LNCAP (cell line): ENCODE data around the gene LMAN2.

Experiments
- TF ChIP-seq, protein P1 (sequence below): fragments of 450-650 bp; IDR thresholded peaks from 2 replicates; pipeline ENCODE4 v1.5.1; 2017; ENCODE audit warnings: mild to moderate bottlenecking

The LMAN2 gene

DNA sequence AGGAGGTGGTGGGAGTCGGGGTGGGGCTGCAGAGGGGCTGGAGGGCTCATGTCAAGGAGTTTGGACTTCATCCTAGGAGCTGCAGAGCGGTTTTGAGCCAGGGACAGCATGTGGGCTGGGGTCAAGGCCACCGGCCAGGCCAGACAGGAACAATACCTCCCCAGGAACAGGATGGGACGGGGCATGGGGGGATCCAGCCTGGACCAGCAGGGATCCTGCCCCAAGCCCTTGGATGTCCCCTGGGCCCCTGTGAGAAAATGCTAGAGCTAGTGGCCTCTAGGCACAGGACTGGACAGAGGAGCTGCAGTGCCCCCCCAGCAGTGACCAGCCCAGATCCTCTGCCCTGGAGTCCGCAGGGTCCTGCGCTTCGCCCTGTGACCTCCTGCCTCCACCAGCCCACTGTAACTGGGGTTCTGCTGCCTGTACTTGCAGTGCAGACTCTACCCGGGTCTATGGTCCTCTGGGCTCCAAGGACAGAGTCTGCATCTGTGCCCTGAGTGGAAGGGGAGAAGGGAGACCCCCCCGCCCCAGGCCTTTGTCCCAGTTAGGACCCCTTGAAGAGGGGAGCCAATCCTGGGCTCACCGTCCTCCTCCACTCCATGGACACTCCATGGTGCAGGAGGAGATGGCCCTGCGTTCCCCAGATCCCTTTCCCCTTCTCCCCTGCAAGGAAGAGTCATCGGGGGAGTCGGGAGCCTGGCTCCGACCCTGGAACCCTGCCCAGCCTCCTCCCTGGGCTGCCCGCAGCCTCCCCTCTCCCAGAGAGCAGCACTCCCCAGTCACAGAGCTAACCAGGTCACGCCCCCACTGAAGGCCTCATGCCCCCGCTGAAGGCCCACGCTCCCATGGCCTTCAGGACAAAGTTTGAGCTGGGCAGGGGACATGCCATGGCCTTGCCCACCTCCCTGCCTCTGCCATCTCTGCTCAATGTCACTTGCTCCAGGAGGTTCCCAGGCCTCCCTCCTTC is 36.8 kb downstream of the LMAN2 start:
- TF ChIP-seq, protein P1, sequence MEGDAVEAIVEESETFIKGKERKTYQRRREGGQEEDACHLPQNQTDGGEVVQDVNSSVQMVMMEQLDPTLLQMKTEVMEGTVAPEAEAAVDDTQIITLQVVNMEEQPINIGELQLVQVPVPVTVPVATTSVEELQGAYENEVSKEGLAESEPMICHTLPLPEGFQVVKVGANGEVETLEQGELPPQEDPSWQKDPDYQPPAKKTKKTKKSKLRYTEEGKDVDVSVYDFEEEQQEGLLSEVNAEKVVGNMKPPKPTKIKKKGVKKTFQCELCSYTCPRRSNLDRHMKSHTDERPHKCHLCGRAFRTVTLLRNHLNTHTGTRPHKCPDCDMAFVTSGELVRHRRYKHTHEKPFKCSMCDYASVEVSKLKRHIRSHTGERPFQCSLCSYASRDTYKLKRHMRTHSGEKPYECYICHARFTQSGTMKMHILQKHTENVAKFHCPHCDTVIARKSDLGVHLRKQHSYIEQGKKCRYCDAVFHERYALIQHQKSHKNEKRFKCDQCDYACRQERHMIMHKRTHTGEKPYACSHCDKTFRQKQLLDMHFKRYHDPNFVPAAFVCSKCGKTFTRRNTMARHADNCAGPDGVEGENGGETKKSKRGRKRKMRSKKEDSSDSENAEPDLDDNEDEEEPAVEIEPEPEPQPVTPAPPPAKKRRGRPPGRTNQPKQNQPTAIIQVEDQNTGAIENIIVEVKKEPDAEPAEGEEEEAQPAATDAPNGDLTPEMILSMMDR = no peak

DNA sequence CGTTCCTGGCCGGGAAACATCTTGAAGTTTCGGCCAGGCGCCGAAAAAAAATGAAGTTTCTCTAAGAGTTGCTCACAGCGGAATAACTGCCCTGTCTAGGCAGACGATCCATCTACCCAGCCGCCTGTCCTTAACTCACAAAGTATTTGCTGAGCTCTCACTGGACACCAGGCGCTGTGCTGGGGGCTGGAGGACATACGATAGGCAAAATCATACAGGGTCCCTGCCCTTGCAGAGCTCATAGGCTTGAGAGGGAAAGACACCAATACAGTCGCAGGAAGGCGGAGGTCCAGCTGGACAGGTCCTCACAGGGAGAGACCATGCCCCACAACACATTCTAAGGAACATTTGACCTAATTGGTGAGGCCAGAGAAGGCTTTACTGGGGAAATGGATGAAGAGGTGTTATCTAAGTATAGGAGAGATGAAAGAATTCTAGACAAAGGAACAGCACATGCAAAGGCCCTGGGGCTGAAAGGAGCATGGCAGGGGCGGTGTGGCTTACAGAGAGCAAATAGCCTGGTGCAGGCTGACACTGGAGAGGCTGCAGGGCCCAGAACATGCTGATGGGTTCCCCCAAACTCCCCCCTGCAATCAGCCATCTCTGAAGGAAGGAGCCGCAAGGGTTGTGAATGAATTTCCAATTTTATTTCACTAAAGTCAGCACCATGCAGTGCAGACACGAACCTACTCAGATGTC is 37.8 kb downstream of the LMAN2 start:
- TF ChIP-seq, protein P1 = no peak

- TF ChIP-seq, protein P1 = no peak
Observed at GRCh38 chr5:177312649-177313181, 38.8 kb downstream of the LMAN2 start.

DNA sequence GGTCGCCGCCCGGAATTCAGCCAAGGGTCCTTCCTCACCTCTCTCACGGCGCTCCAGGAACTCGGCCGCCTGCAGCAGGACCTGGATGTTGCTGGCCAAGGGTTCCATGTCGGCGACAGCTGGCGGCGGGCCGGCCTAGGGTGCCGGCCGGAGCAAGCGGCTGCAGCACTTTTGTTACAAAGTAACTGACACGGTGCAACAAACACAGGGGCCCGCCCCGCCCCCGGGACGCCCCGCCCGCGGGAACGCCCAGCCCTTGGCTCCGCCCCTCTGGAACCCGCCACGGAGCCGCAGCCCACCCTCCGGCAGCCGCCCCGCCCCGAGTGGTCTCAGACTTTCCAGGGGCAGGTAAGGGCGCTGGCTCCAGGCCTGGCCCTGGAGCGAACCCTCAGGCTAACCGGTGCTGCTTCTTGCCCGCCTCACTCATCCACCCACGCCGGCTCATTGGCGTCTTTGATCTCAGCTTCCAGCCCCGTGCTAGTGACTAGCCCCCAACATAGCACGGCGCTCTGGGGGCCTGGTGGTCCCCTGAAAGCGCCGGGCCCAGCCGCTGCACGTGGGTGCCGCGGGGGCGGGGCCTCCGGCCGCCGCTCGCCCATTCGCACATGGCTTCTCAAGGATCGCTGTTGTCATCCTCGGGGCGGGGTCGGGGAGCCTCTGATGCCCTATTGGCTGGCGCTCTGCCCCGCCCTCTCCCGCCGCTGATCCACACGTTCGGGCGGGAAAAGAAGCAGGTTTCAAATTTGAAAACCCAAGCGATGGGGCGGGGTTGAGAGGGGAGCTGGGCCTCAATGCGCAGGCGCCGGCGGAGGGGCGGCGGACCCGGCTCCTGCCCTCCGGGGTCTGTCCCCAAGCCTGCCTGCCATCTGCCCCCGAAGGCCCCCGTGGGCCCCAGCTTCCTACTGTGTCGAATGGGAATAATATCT is 39.5 kb downstream of the LMAN2 start, which contains the start of gene MXD3:
Gene MXD3, minus strand, starts transcription at position 176 of the 926 bp plus-strand sequence. Its CDS starts 68 bp downstream, at position 108.
- TF ChIP-seq, protein P1 = no peak

DNA sequence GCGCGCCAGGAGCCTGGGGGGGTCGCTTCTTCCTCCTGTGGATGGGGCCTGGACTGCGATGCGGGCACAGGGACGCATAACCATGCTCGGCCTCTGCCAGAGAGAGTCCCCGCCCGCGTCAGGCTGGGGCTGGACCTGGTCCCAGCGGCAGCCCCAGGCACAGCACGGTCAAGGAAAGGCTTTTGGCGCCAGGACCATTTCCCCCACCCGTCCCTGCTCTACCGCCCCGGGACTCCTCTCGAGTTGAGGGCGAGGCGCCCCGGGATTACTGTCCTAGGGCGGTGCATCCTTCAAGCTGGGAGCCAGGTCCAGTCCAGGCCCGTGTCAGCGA is 40.1 kb downstream of the LMAN2 start:
- TF ChIP-seq, protein P1 = no peak

DNA sequence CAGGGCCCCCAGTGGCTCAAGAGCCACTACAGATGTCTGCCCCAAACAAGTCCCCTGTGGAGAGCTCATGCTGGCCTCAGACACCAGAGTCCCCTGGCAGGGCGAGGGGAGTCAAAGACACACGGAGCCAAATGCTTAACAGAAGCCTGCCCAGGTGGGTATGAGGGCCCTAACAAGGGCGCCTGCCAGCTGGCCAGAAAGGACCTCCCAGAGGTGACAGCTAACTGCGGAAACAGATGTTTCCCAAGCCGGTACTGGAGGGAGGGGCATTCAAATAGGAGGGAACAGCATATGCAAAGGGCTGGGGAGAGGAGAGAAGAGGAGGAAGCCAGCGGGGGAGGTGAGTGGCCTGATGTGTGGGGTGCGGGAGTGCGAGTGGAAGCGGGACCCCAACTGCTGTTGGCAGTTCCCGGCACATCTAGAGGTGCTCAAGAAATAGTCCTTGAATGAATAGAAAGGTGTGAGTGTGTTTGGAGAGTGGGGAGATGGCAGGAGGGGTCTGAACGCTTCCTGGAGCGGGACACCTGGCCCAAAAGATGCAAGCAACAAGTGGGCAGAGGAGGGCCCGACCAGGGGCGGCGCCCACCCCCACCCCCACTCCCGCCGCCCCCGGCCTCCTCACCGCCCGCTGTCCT is 40.6 kb downstream of the LMAN2 start:
- TF ChIP-seq, protein P1 = no peak
